ENCODE measurements around the gene RPS19BP1.

DNA sequence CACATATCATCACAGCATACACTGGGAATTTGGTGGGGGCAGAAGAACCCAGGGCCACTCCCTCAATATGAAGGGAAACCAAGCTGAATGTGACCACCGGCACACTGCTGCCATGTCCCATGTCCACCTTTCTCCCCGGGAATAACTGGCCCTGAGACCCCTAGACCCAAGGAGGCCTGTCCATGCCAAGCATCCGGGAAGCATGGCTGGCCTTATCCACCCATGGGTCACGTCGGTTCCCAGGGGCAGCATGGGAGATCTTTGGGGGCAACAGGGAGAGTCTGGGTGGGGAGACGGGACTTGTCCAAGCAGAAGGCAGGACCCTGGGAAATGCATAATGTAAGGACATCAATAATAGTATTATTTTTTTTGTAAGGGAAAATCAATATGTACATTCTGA lies 40.9 kb downstream of the RPS19BP1 start:
- TF ChIP-seq POLR2A (IDR thresholded peaks at IDR 0.05), result no peak
- TF ChIP-seq, protein P1, sequence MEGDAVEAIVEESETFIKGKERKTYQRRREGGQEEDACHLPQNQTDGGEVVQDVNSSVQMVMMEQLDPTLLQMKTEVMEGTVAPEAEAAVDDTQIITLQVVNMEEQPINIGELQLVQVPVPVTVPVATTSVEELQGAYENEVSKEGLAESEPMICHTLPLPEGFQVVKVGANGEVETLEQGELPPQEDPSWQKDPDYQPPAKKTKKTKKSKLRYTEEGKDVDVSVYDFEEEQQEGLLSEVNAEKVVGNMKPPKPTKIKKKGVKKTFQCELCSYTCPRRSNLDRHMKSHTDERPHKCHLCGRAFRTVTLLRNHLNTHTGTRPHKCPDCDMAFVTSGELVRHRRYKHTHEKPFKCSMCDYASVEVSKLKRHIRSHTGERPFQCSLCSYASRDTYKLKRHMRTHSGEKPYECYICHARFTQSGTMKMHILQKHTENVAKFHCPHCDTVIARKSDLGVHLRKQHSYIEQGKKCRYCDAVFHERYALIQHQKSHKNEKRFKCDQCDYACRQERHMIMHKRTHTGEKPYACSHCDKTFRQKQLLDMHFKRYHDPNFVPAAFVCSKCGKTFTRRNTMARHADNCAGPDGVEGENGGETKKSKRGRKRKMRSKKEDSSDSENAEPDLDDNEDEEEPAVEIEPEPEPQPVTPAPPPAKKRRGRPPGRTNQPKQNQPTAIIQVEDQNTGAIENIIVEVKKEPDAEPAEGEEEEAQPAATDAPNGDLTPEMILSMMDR (IDR thresholded peaks at IDR 0.05), result no peak

All from Peyer's patch (tissue), 4 donors.